ENCODE measurements around the gene CBARP.

CBARP gene

GRCh38 chr19:1182068-1182467 lies 55.7 kb downstream of the CBARP start:
- in situ Hi-C loops (cut with HindIII; ENCODE audit: low sequenced_read_pairs): no loop called here

- in situ Hi-C loops (cut with HindIII; ENCODE audit: low sequenced_read_pairs): no loop called here
Measured at GRCh38 chr19:1181606-1182005, 56.2 kb downstream of the CBARP start.
